Amygdala (tissue), 56 donors: ENCODE results near the gene PAX7.

ENCODE experiments used
- DNase-seq, 56 donors: peaks; one replicate each; lab custom pipeline; 2025; lab: John Stamatoyannopoulos, UW

The PAX7 gene

GRCh38 chr1:18618546-18619466 lies 11.8 kb upstream of the PAX7 start:
- no peak for DNase-seq

GRCh38 chr1:18619467-18619835 lies 11.2 kb upstream of the PAX7 start:
- DNase-seq: no peak

GRCh38 chr1:18628511-18628910 lies 2.1 kb upstream of the PAX7 start:
- DNase-seq: no peak

GRCh38 chr1:18629659-18630510 lies 761 bp upstream of the PAX7 start:
- DNase-seq: no peak

GRCh38 chr1:18631496-18632217 lies 1.0 kb downstream of the PAX7 start:
- DNase-seq: no peak

- no peak for DNase-seq
These were observed 1.6 kb downstream of the PAX7 start for GRCh38 chr1:18632218-18632588.

GRCh38 chr1:18632783-18633421 lies 2.3 kb downstream of the PAX7 start:
- DNase-seq: no peak

GRCh38 chr1:18633422-18634155 lies 2.9 kb downstream of the PAX7 start:
- no peak for DNase-seq

GRCh38 chr1:18634276-18634675 lies 3.6 kb downstream of the PAX7 start:
- DNase-seq: no peak

GRCh38 chr1:18635070-18635577 lies 4.5 kb downstream of the PAX7 start:
- no peak for DNase-seq

- DNase-seq: no peak
These were observed 5.4 kb downstream of the PAX7 start for GRCh38 chr1:18635891-18636595.

- DNase-seq: no peak
These were observed 6.2 kb downstream of the PAX7 start for GRCh38 chr1:18636596-18637508.

GRCh38 chr1:18637511-18637960 lies 6.9 kb downstream of the PAX7 start:
- no peak for DNase-seq

- DNase-seq: no peak
These were observed 7.6 kb downstream of the PAX7 start for GRCh38 chr1:18637962-18638834.

GRCh38 chr1:18638835-18639364 lies 8.3 kb downstream of the PAX7 start:
- no peak for DNase-seq

- no peak for DNase-seq
These were observed 8.9 kb downstream of the PAX7 start for GRCh38 chr1:18639368-18640055.
